LNCAP (cell line): ENCODE results near the gene BRAF.

Experiments used
- TF ChIP-seq, protein P1 (sequence below): fragments of 450-650 bp; IDR thresholded peaks from 2 replicates; pipeline ENCODE4 v1.5.1; 2017; ENCODE audit warnings: mild to moderate bottlenecking

BRAF gene

DNA sequence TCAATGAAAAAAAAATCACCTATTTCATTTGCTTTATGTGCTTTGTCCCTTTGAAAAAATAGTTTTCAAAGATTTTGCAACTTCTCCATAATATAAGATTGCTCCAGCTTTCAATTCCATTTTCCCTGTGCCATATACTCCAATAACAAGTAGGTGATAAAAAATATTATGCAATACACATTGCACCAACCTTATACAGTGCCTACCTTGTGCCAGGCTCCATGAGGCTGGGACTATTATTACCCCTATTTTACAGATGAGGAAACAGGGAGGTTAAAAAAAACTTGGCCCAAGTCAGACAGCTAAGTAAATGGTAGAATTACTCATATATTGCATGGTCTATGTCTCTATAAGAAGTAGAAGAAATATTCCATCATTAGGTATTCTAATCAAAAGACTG, 57.8 kb downstream of the BRAF start:
- TF ChIP-seq, protein P1, sequence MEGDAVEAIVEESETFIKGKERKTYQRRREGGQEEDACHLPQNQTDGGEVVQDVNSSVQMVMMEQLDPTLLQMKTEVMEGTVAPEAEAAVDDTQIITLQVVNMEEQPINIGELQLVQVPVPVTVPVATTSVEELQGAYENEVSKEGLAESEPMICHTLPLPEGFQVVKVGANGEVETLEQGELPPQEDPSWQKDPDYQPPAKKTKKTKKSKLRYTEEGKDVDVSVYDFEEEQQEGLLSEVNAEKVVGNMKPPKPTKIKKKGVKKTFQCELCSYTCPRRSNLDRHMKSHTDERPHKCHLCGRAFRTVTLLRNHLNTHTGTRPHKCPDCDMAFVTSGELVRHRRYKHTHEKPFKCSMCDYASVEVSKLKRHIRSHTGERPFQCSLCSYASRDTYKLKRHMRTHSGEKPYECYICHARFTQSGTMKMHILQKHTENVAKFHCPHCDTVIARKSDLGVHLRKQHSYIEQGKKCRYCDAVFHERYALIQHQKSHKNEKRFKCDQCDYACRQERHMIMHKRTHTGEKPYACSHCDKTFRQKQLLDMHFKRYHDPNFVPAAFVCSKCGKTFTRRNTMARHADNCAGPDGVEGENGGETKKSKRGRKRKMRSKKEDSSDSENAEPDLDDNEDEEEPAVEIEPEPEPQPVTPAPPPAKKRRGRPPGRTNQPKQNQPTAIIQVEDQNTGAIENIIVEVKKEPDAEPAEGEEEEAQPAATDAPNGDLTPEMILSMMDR, result no peak

DNA sequence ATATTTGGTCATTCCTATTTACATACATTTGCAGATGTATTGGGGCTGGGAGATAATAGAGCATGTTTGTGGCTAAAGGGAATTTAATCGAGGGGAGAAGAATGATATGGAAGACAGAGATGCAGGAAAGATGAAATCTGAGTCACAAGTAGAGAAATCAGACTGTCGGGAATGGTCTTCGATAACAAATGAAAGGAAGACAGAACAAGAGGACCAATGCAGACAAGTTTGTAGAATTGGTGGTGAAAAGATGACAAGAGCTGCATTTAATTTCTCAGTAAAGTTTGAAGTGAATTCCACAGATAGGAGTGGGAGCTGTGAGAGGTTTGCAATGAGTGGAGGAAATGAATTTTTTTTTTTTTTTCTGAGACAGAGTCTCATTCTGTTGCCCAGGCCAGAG, 60.0 kb downstream of the BRAF start:
- TF ChIP-seq, protein P1, result no peak

DNA sequence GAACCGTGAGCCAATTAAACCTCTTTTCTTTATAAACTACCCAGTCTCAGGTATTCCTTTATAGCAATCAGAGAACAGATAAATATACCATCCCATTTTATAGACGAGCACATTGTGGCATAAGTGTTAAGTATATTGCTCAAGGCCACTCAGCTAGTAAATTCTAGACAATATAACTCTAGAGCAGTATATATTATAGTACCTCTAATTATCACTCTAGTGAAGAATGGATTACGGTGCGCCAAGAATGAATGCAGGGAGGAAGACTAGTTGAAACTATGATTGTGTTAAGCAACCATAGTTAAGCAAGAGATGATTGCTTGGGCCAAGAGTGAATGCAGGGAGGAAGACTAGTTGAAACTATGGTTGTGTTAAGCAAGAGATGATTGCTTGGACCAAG, 60.9 kb downstream of the BRAF start:
- TF ChIP-seq, protein P1, result no peak

DNA sequence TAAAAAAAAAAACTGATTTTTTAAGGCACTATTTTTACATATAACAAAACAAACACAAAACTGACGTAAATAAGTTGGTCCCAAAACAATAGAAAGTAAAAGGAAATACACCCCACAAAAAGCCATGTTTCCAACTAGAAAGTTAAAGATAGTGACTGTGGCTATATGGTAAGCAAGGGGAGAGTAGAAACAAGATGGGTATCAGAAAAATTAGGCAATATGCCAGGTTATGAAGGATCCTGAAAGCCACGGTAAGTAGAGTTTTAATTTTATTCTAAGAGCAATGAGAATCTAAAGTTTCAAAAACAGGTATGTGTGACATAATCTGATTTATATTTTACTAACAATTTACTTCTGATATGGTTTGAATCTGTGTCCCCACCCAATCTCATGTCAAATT, 61.5 kb downstream of the BRAF start:
- TF ChIP-seq, protein P1, result no peak

DNA sequence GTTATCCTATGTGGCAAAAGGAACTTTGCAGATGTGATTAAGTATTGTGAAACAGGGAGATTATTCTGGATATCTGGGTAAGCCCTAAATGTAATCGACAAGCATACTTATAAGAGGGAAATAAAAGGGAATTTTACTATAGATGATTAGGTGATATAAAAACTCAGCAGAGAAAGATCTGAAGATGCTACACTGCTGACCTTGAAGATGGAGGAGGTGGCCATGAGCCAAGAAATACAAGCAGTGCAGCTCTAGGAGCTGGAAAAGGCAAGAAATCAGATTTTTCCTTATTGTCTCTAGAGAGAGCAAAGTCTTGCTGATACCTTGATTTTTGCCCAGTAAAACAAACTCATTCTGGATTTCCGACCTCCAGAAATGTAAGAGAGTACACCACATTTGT, 67.7 kb downstream of the BRAF start:
- TF ChIP-seq, protein P1, result no peak

DNA sequence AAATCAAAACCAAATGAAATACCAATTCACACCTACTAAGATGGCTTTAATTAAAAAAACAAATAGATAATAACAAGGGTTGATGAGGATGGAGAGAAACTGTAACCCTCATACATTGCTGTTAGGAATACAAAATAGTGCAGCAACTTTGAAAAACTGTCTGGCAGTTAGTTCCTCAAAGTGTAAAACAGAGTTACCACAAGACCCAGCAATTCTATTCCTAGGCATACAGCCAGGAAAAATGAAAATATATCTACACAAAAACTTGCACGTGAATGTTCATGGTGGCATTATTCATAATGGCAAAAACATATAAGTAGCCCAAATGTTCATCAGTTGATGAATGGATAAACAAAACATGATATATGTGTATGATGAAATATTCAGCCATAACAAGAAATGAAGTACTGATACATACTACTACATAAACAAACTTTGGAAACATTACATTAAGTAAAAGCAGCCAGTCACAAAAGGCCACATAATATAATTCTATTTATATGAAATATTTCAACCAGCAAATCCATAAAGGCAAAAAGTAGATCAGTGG, 83.5 kb downstream of the BRAF start:
- TF ChIP-seq, protein P1, result no peak

DNA sequence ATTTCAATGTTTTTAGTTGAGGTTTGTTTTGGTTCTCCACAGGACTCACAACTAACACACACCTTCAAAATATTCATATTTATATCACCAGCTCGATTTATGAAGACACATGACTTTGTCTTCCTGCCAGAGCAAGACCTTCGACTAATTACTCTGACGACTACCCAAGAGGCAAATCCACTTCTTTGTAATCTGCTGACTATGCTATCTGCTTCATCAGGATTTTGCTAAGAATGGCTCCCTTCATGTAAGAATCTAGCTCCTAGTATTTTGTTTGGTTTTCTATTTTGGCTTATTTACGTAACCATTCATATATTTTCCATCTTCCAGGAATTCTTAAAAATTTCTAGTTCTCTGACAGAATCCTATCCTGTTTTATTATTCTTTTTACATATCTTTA, 93.0 kb downstream of the BRAF start:
- TF ChIP-seq, protein P1, result no peak

DNA sequence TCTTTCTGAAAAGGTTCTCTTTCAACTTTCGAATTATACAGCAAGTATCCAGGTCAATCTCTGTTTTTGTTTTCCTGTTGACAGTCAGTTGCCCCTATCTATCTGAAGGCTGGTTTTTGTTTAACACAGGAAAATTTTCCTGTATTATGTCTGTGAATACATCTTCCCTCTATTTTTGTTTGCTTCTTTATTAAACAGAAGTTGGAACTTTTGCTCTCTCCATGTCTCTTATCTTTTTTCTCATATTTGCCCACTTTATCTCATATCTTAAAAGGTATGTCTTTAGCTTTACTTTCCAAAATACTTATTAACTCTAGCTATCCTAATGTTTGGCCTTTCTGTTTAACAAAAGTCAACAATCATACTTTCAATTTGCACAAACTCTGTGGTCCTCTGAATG, 95.0 kb downstream of the BRAF start:
- TF ChIP-seq, protein P1, result no peak
